ENCODE results near the gene NTN5. TPM values are rescaled to one million over a fixed set of nuclear protein-coding genes. Genes with fewer than 3 reads are reported as not detected.

NTN5 gene
- total RNA-seq, 6 experiments from 2014 or later = 0.12 to 0.23 (median 0.18) TPM; not detected in 2

DNA sequence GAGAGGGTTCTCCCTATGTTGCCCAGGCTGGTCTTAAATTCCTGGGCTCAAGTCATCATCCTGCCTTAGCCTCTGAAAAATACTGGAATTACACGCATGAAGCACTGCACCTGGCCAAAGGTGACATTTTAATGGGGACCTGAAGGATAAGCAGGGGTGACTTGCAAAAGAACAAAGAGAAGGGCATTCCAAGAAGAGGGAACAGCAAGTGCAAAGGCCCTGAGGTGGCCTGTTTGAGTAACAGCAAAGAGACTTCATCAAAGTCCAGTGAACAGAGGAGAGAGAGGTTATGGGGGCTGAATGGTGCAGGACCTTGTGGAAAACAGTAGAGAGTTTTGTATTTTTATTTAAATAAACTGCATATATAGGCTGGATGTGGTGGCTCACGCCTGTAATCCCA is 31.0 kb downstream of the NTN5 start:
- Mint-ChIP-seq H3K36me3 (ENCODE audit: low read depth) (no peaks in the 10 kb centered on the region), H3K4me1 (ENCODE audit: low read depth) (peaks cover 28% of the 10 kb centered on the region), H3K27me3 (ENCODE audit: insufficient read depth) (peaks cover 27% of the 10 kb centered on the region), H3K9me3 (no peaks in the 10 kb centered on the region), H3K4me3 (no peak overlapping the region), H3K27ac (no peak overlapping the region)
- no peak for TF ChIP-seq CTCF (IDR thresholded peaks at IDR 0.05)
- DNase-seq = no peak

DNA sequence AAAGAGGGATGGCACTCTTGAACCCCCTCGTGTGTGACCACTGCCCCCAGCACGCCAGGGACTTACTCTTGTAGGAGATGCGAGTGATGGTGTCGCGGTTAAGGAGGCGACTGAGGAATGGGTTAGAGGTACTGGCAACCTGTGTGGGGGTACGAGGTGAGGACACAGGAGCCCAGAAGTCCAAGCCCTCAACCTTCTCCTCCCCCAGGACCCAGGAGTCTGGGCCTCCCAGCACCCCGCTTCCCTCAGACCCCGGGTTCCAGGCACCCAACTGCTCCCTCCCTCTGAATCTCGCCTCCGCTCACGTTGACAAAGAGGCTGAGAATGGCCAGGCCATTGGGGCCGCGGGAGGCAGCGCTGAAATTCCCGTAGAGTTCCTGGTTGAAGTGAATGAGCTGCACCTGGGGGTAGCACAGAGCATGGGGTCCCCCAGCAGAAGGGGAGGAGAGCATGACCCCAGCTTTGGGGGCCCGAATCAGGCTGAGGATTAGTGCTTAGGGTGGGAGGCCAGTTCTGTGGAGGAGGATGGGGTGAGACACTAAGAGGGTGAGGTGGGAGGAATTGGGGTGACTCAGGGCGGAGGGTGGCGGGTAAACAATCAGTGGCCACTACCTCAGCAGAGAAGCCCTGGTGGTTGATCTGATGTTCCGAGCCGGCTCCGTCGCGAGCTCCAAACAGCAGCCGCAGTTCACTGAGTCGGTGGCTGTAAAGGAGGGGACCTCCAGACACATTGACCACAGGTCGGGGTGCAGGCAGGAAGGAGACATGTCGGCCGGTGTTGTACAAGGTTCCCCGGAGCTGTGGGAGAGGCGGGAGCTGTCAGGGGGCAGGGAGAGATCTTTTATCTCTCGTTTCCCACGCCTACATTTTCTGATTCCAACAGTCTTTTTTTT is 33.1 kb downstream of the NTN5 start:
- no peak for DNase-seq
- no peak for TF ChIP-seq CTCF (IDR thresholded peaks at IDR 0.05)
- Mint-ChIP-seq H3K9me3 (no peaks in the 10 kb centered on the region), H3K4me1 (ENCODE audit: low read depth) (peaks cover 32% of the 10 kb centered on the region), H3K27me3 (ENCODE audit: insufficient read depth) (peaks cover 27% of the 10 kb centered on the region), H3K36me3 (ENCODE audit: low read depth) (no peaks in the 10 kb centered on the region), H3K27ac (no peak overlapping the region), H3K4me3 (0 out of 2 replicates have a peak overlapping the region, but pooled peaks have one; percentile 24)

- H3K36me3 Mint-ChIP-seq (ENCODE audit: low read depth) = no peaks in the 10 kb centered on the region
- peak overlapping the region; percentile 91 for H3K4me3 Mint-ChIP-seq
- H3K9me3 Mint-ChIP-seq = no peaks in the 10 kb centered on the region
- TF ChIP-seq CTCF (IDR thresholded peaks at IDR 0.05) = no peak
- H3K4me1 Mint-ChIP-seq (ENCODE audit: low read depth) = peaks cover 40% of the 10 kb centered on the region
- H3K27ac Mint-ChIP-seq = no peak overlapping the region
- DNase-seq = no peak
- H3K27me3 Mint-ChIP-seq (ENCODE audit: insufficient read depth) = peaks cover 27% of the 10 kb centered on the region
These were observed 33.9 kb downstream of the NTN5 start for GRCh38 chr19:48638831-48639381.

DNA sequence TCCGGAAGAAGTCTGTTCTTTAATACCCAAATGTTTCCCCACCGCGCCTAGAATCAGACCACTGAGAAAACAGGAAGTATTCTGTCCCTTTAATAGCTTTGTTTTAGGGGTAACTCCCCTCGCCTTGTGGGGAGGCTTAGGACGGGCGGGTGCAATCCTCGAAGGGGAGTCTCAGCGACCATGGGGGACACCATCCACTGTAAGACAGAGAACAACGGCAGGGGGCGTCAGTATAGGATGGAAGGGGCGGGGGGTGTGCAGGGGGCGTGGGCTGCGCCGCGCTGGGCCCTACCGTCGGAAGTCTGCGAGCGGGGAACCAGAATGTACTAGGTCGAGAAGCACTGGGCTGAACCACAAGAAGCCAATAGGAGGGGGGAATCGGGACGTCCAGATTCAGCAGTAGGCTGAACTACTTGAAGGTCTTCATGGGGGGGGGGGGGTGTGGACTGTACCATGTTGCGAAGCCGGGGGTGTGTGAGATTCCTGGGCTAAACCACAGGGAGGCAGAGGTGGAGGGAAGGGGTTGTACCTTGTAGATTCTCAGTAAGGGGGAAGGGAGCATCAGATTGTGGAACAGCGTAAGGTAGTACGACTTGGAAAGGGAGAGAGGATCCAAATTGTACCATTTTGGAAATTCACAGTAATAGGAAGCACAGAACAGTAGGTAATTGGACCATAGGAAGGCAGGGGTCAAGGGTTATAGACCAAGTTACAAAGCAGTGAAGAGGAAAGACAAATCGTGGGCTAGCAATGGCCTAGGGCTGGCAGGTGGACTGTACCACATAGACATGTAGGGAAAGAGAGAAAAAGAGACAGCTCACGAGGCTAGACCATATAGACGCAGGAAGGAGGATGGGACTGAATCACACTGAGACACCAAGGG is 34.6 kb downstream of the NTN5 start:
- peak overlapping the region; percentile 98 for H3K27ac Mint-ChIP-seq
- H3K4me1 Mint-ChIP-seq (ENCODE audit: low read depth) = peaks cover 46% of the 10 kb centered on the region
- H3K9me3 Mint-ChIP-seq = no peaks in the 10 kb centered on the region
- H3K4me3 Mint-ChIP-seq = peak overlapping the region; percentile 91
- H3K36me3 Mint-ChIP-seq (ENCODE audit: low read depth) = no peaks in the 10 kb centered on the region
- peak; percentile 31; the same call in 1 of the 2 replicates for TF ChIP-seq CTCF (IDR thresholded peaks at IDR 0.05)
- H3K27me3 Mint-ChIP-seq (ENCODE audit: insufficient read depth) = peaks cover 24% of the 10 kb centered on the region
- peak; percentile 81 for DNase-seq

DNA sequence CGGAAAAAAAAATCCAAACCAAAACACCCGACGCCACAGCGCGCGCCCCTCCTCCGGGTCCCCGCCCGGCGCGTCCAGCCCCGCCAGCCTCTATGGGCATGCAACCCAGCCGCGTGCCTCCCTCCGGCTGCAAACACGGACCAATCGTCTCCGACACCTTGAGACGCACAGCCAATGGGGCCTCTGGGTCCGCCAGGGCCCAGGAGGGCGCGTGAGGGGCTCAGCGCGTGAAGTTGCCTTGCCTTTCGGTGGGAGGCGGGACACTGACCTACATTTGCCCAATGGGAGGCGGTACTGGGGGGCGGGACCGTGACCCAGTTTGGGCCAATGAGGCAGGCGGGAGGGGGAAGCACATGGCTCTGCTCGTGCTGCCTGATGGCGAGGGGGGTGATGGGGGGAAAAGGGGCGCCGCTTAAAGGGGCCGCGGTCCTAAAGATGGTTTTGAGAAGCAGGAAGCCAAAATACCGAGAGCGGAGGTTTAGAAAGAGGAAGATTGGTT is 35.3 kb downstream of the NTN5 start:
- H3K27me3 Mint-ChIP-seq (ENCODE audit: insufficient read depth) = peaks cover 21% of the 10 kb centered on the region
- no peak for TF ChIP-seq CTCF (IDR thresholded peaks at IDR 0.05)
- DNase-seq = peak; percentile 97
- no peaks in the 10 kb centered on the region for H3K9me3 Mint-ChIP-seq
- H3K27ac Mint-ChIP-seq = peak overlapping the region; percentile 98
- peak overlapping the region; percentile 91 for H3K4me3 Mint-ChIP-seq
- H3K36me3 Mint-ChIP-seq (ENCODE audit: low read depth) = no peaks in the 10 kb centered on the region
- peaks cover 53% of the 10 kb centered on the region for H3K4me1 Mint-ChIP-seq (ENCODE audit: low read depth)

Measured in HFFc6 (cell line).